ENCODE results near the gene CHRNB2. TPM values are rescaled to one million over a fixed set of nuclear protein-coding genes. Genes with fewer than 3 reads are reported as not detected.
"Not testable (repeated sequence)": the region's sequence is repeated elsewhere in the genome, so short reads cannot be mapped to it uniquely, and the experiment has no call there.

Gene CHRNB2
- total and polyA plus RNA-seq, 4 experiments from 2014 or later = not detected

GRCh38 chr1:154531950-154532349 is 35.6 kb upstream of the CHRNB2 start:
- H3K36me3 Mint-ChIP-seq; H3K9me3 Mint-ChIP-seq; H3K4me1 Mint-ChIP-seq; H3K4me3 ChIP-seq (ENCODE audit: low read length in 2 of 2); H3K27ac Mint-ChIP-seq; H3K27ac ChIP-seq (ENCODE audit: low read depth, low read length); DNase-seq; H3K27me3 Mint-ChIP-seq; H3K4me3 Mint-ChIP-seq; H3K36me3 ChIP-seq (ENCODE audit: insufficient read depth, low read length); intact Hi-C loops (cut with micrococcal nuclease); POLR2A ChIA-PET (ENCODE audit: partially characterized antibody); H3K9me3 ChIP-seq (ENCODE audit: control insufficient read depth in 1 of 2, low read length in 2 of 2); H3K27me3 ChIP-seq (ENCODE audit: insufficient read depth, low read length); H3K4me1 ChIP-seq (ENCODE audit: insufficient read depth, low read length): not testable (repeated sequence)
- CTCF ChIA-PET (ENCODE audit: partially characterized antibody) = interaction anchor here (0.6 kb wide), 1 partner anchor 137 kb away, joined by 3 read pairs; no protein-coding TSS in a partner anchor

GRCh38 chr1:154533952-154534844 is 33.4 kb upstream of the CHRNB2 start:
- POLR2A ChIA-PET (ENCODE audit: partially characterized antibody) = no interaction called here
- Histone ChIP-seq H3K27me3 (ENCODE audit: insufficient read depth, low read length) (peaks cover 5% of the 10 kb centered on the region), H3K27ac (ENCODE audit: low read depth, low read length) (no peak overlapping the region), H3K4me3 (ENCODE audit: low read length in 2 of 2) (no peak overlapping the region), H3K36me3 (ENCODE audit: insufficient read depth, low read length) (no peaks in the 10 kb centered on the region), H3K4me1 (ENCODE audit: insufficient read depth, low read length) (no peaks in the 10 kb centered on the region), H3K9me3 (ENCODE audit: control insufficient read depth in 1 of 2, low read length in 2 of 2) (no peaks in the 10 kb centered on the region)
- Mint-ChIP-seq H3K4me1 (no peaks in the 10 kb centered on the region), H3K36me3 (no peaks in the 10 kb centered on the region), H3K27ac (no peak overlapping the region), H3K9me3 (peaks cover 0 to 3% (median 0%) of the 10 kb centered on the region in 8 donors), H3K27me3 (peaks cover 3 to 7% of the 10 kb centered on the region in 2 donors), H3K4me3 (no peak overlapping the region)
- CTCF ChIA-PET (ENCODE audit: partially characterized antibody) = interaction anchor here (1.7 kb wide), 1 partner anchor 13 kb away, joined by 6 read pairs; no protein-coding TSS in a partner anchor
- DNase-seq = peak in 1 of 5 donors; percentile 10
- intact Hi-C loops (cut with micrococcal nuclease) = no loop called here

- peaks cover 0 to 3% (median 0%) of the 10 kb centered on the region in 8 donors for H3K9me3 Mint-ChIP-seq
- intact Hi-C loops (cut with micrococcal nuclease) = no loop called here
- H3K27ac Mint-ChIP-seq = no peak overlapping the region
- POLR2A ChIA-PET (ENCODE audit: partially characterized antibody) = no interaction called here
- H3K36me3 ChIP-seq (ENCODE audit: insufficient read depth, low read length) = no peaks in the 10 kb centered on the region
- peaks cover 5% of the 10 kb centered on the region for H3K27me3 ChIP-seq (ENCODE audit: insufficient read depth, low read length)
- no peak overlapping the region for H3K4me3 Mint-ChIP-seq
- H3K4me1 Mint-ChIP-seq = no peaks in the 10 kb centered on the region
- CTCF ChIA-PET (ENCODE audit: partially characterized antibody) = no interaction called here
- no peaks in the 10 kb centered on the region for H3K36me3 Mint-ChIP-seq
- no peak overlapping the region for H3K27ac ChIP-seq (ENCODE audit: low read depth, low read length)
- no peak overlapping the region for H3K4me3 ChIP-seq (ENCODE audit: low read length in 2 of 2)
- H3K4me1 ChIP-seq (ENCODE audit: insufficient read depth, low read length) = no peaks in the 10 kb centered on the region
- H3K27me3 Mint-ChIP-seq = peaks cover 5 to 7% of the 10 kb centered on the region in 2 donors
- no peaks in the 10 kb centered on the region for H3K9me3 ChIP-seq (ENCODE audit: control insufficient read depth in 1 of 2, low read length in 2 of 2)
- DNase-seq = peak in 1 of 5 donors; percentile 22
Observed at GRCh38 chr1:154536570-154536969, 31.0 kb upstream of the CHRNB2 start.

- Mint-ChIP-seq H3K27ac (peak overlapping the region in 1 of 7 donors; percentile 8), H3K27me3 (peaks cover 3 to 7% of the 10 kb centered on the region in 2 donors), H3K36me3 (no peaks in the 10 kb centered on the region), H3K4me3 (no peak overlapping the region), H3K9me3 (peaks cover 0 to 3% (median 0%) of the 10 kb centered on the region in 8 donors), H3K4me1 (no peaks in the 10 kb centered on the region)
- no peak for DNase-seq
- ChIA-PET CTCF (ENCODE audit: partially characterized antibody) (no interaction called here), POLR2A (ENCODE audit: partially characterized antibody) (no interaction called here)
- Histone ChIP-seq H3K27me3 (ENCODE audit: insufficient read depth, low read length) (peaks cover 5% of the 10 kb centered on the region), H3K9me3 (ENCODE audit: control insufficient read depth in 1 of 2, low read length in 2 of 2) (no peaks in the 10 kb centered on the region), H3K36me3 (ENCODE audit: insufficient read depth, low read length) (no peaks in the 10 kb centered on the region), H3K4me1 (ENCODE audit: insufficient read depth, low read length) (no peaks in the 10 kb centered on the region), H3K4me3 (ENCODE audit: low read length in 2 of 2) (no peak overlapping the region), H3K27ac (ENCODE audit: low read depth, low read length) (no peak overlapping the region)
- intact Hi-C loops (cut with micrococcal nuclease) = no loop called here
Observed at GRCh38 chr1:154539486-154540483, 27.8 kb upstream of the CHRNB2 start.

- peaks cover 5% of the 10 kb centered on the region for H3K27me3 ChIP-seq (ENCODE audit: insufficient read depth, low read length)
- no peaks in the 10 kb centered on the region for H3K36me3 ChIP-seq (ENCODE audit: insufficient read depth, low read length)
- intact Hi-C loops (cut with micrococcal nuclease) = no loop called here
- Mint-ChIP-seq H3K36me3 (no peaks in the 10 kb centered on the region), H3K9me3 (no peaks in the 10 kb centered on the region), H3K27me3 (peaks cover 1 to 4% of the 10 kb centered on the region in 2 donors), H3K4me1 (no peaks in the 10 kb centered on the region), H3K4me3 (no peak overlapping the region), H3K27ac (no peak overlapping the region)
- H3K4me3 ChIP-seq (ENCODE audit: low read length in 2 of 2) = no peak overlapping the region
- H3K4me1 ChIP-seq (ENCODE audit: insufficient read depth, low read length) = no peaks in the 10 kb centered on the region
- no peak for DNase-seq
- POLR2A ChIA-PET (ENCODE audit: partially characterized antibody) = no interaction called here
- H3K9me3 ChIP-seq (ENCODE audit: control insufficient read depth in 1 of 2, low read length in 2 of 2) = no peaks in the 10 kb centered on the region
- CTCF ChIA-PET (ENCODE audit: partially characterized antibody) = no interaction called here
- no peak overlapping the region for H3K27ac ChIP-seq (ENCODE audit: low read depth, low read length)
Observed at GRCh38 chr1:154541231-154541630, 26.3 kb upstream of the CHRNB2 start.

- peaks cover 27 to 31% of the 10 kb centered on the region in 2 donors for H3K36me3 Mint-ChIP-seq
- H3K9me3 Mint-ChIP-seq = no peaks in the 10 kb centered on the region
- peaks cover 30% of the 10 kb centered on the region for H3K36me3 ChIP-seq (ENCODE audit: insufficient read depth, low read length)
- peak overlapping the region in 4 of 7 donors; percentile 25 to 67 (median 43) for H3K27ac Mint-ChIP-seq
- peak; percentile 36 to 53 (median 47) for DNase-seq
- H3K27me3 Mint-ChIP-seq = no peaks in the 10 kb centered on the region
- no peak overlapping the region for H3K4me3 ChIP-seq (ENCODE audit: low read length in 2 of 2)
- intact Hi-C loops (cut with micrococcal nuclease) = loop anchor here (1.0 to 2.0 kb wide), 2 partner anchors 66 to 142 kb away; partner anchors contain the start of gene IL6R
- no peak overlapping the region for H3K27ac ChIP-seq (ENCODE audit: low read depth, low read length)
- ChIA-PET CTCF (ENCODE audit: partially characterized antibody) (interaction anchor here (0.7 to 3.1 kb wide), 18 partner anchors 9 to 539 kb away, joined by 3 to 104 read pairs (median 4); partner anchors contain the start of gene UBE2Q1), POLR2A (ENCODE audit: partially characterized antibody) (interaction anchor here (1.1 to 1.4 kb wide), 2 partner anchors 65 to 67 kb away, joined by 3 to 6 read pairs; no protein-coding TSS in a partner anchor)
- H3K4me3 Mint-ChIP-seq = no peak overlapping the region
- no peaks in the 10 kb centered on the region for H3K9me3 ChIP-seq (ENCODE audit: control insufficient read depth in 1 of 2, low read length in 2 of 2)
- peaks cover 13% of the 10 kb centered on the region for H3K4me1 ChIP-seq (ENCODE audit: insufficient read depth, low read length)
- peaks cover 7 to 21% (median 13%) of the 10 kb centered on the region in 4 donors for H3K4me1 Mint-ChIP-seq
- H3K27me3 ChIP-seq (ENCODE audit: insufficient read depth, low read length) = no peaks in the 10 kb centered on the region
Observed at GRCh38 chr1:154546264-154547063, 21.1 kb upstream of the CHRNB2 start.
